ENCODE data around the gene ADORA2A.

Gene ADORA2A

GRCh38 chr22:24401931-24402367 lies 25.4 kb upstream of the ADORA2A start:
- no peak overlapping the region for H3K4me3 ChIP-seq (ENCODE audit: control insufficient read depth, low read depth, low read length)
- DNase-seq (ENCODE audit: low read depth): no peak
- TF ChIP-seq CTCF (conservative IDR thresholded peaks at IDR 0.05; ENCODE audit: control insufficient read depth, insufficient read depth, low read depth, low read length): no peak

- DNase-seq (ENCODE audit: low read depth): peak; percentile 94
- no peak overlapping the region for H3K4me3 ChIP-seq (ENCODE audit: control insufficient read depth, low read depth, low read length)
- no peak for TF ChIP-seq CTCF (conservative IDR thresholded peaks at IDR 0.05; ENCODE audit: control insufficient read depth, insufficient read depth, low read depth, low read length)
Observed at GRCh38 chr22:24402460-24403192, 24.8 kb upstream of the ADORA2A start.

- no peak overlapping the region for H3K4me3 ChIP-seq (ENCODE audit: control insufficient read depth, low read depth, low read length)
- DNase-seq (ENCODE audit: low read depth): no peak
- TF ChIP-seq CTCF (conservative IDR thresholded peaks at IDR 0.05; ENCODE audit: control insufficient read depth, insufficient read depth, low read depth, low read length): no peak
Observed at GRCh38 chr22:24403346-24403745, 24.1 kb upstream of the ADORA2A start.

GRCh38 chr22:24404561-24405275 lies 22.7 kb upstream of the ADORA2A start:
- no peak for DNase-seq (ENCODE audit: low read depth)
- TF ChIP-seq CTCF (conservative IDR thresholded peaks at IDR 0.05; ENCODE audit: control insufficient read depth, insufficient read depth, low read depth, low read length): no peak
- no peak overlapping the region for H3K4me3 ChIP-seq (ENCODE audit: control insufficient read depth, low read depth, low read length)

GRCh38 chr22:24405631-24406321 lies 21.6 kb upstream of the ADORA2A start:
- no peak for DNase-seq (ENCODE audit: low read depth)
- TF ChIP-seq CTCF (conservative IDR thresholded peaks at IDR 0.05; ENCODE audit: control insufficient read depth, insufficient read depth, low read depth, low read length): no peak
- no peak overlapping the region for H3K4me3 ChIP-seq (ENCODE audit: control insufficient read depth, low read depth, low read length)

- TF ChIP-seq CTCF (conservative IDR thresholded peaks at IDR 0.05; ENCODE audit: control insufficient read depth, insufficient read depth, low read depth, low read length): no peak
- H3K4me3 ChIP-seq (ENCODE audit: control insufficient read depth, low read depth, low read length): no peak overlapping the region
- no peak for DNase-seq (ENCODE audit: low read depth)
Observed at GRCh38 chr22:24406322-24407277, 20.8 kb upstream of the ADORA2A start.
